ENCODE measurements around the gene SYT7. TPM values are rescaled to one million over a fixed set of nuclear protein-coding genes. Genes with fewer than 3 reads are reported as not detected.

SYT7 gene
- total and polyA plus RNA-seq, 2 of the 8 experiments (the other 6 are each of a cell fraction or from before 2014, with no cell fraction given) = 9.6 to 10.5 TPM

GRCh38 chr11:61555978-61556377, 24.9 kb downstream of the SYT7 start (continued):
- TF ChIP-seq CHD7 (IDR thresholded peaks at IDR 0.05; ENCODE audit: insufficient replicate concordance, low read length) = no peak

All from H1 (cell line).